GM10248 (cell line): Measurements from ENCODE around the gene DPPA2.

Experiments used
- CTCF ChIA-PET: fragments of 300-600 bp; sonication (Branson Sonifier 250); formaldehyde crosslinking; extraction: SDS; loops from one replicate; lab custom pipeline; 2021; ENCODE audit warnings: antibody characterized with exemption; lab: Yijun Ruan, JAX
- POLR2A ChIA-PET: fragments of 350-650 bp; sonication (Branson Sonifier 250); formaldehyde crosslinking; extraction: SDS; loops from one replicate; lab custom pipeline; 2020; ENCODE audit warnings: antibody characterized with exemption; lab: Yijun Ruan, JAX
- DNase-seq: peaks from one replicate; pipeline ENCODE4 v3.0.0; 2012; ENCODE audit errors: extremely low spot score
- CTCF ChIP-seq: IDR thresholded peaks from 2 replicates; pipeline ENCODE4 v1.5.1; 2012; ENCODE audit warnings: mild to moderate bottlenecking, low read depth; ENCODE audit errors: extremely low read depth, missing control alignments, control extremely low read depth

The DPPA2 gene

GRCh38 chr3:109353057-109353456 lies 36.7 kb upstream of the DPPA2 start:
- no peak for TF ChIP-seq CTCF
- POLR2A ChIA-PET: no interaction called here
- DNase-seq: no peak
- CTCF ChIA-PET: no interaction called here

- no peak for TF ChIP-seq CTCF
- ChIA-PET CTCF (no interaction called here), POLR2A (no interaction called here)
- no peak for DNase-seq
These were observed 34.9 kb upstream of the DPPA2 start for GRCh38 chr3:109351231-109351630.

GRCh38 chr3:109346770-109347295 lies 30.5 kb upstream of the DPPA2 start:
- ChIA-PET POLR2A (no interaction called here), CTCF (interaction anchor here (0.9 to 1.2 kb wide), 2 partner anchors 69 to 77 kb away, joined by 3 read pairs; no protein-coding TSS in a partner anchor)
- TF ChIP-seq CTCF: no peak
- DNase-seq: no peak

DNA sequence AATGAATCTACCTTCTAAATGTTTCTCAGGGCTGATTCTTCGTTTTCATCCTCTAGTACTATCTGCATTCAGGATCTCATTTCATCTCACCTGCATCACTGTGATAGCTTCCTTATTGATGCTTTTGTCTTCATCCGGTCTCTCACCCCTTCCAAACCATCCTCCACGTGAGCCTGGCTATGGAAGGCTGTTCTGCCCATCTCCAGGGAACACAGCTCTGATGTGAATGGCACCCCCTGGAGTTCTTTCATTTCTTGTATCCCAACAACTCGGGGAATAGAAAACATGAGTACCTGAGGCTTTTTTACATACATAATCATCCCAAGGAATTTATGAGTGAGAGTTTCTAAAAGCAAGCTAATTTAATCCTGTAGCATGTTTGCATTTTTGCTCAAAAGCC lies 29.8 kb upstream of the DPPA2 start:
- ChIA-PET CTCF (interaction anchor here (0.9 to 1.4 kb wide), 3 partner anchors 10 to 76 kb away, joined by 3 read pairs; no protein-coding TSS in a partner anchor), POLR2A (no interaction called here)
- no peak for DNase-seq
- TF ChIP-seq CTCF: no peak

GRCh38 chr3:109339714-109340648 lies 23.7 kb upstream of the DPPA2 start:
- no peak for DNase-seq
- POLR2A ChIA-PET: no interaction called here
- TF ChIP-seq CTCF: no peak
- CTCF ChIA-PET: no interaction called here

DNA sequence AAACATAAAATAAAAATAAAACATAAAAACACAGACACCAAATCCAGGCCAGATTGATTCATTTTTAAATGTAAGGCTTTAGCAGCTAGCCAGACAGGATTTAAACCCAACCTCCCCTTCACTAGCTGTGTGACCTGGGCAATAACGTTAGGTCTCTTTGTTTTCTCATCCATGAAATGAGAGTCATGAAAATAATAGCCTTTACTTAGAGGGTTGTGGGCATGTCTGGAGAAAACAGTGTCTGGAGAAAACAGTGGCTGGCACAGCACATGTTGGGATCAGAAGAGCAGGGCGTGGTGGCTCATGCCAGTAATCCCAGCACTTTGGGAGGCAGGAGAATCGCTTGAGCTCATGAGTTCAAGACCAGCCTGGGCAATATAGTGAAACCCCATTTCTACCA lies 22.9 kb upstream of the DPPA2 start:
- ChIA-PET CTCF (no interaction called here), POLR2A (no interaction called here)
- no peak for TF ChIP-seq CTCF
- no peak for DNase-seq
